AG09309 (cell line): ENCODE data around the gene RAB34.
"Not testable (repeated sequence)": the region's sequence is repeated elsewhere in the genome, so short reads cannot be mapped to it uniquely, and the experiment has no call there.

Source experiments
- DNase-seq: peaks from one replicate; pipeline ENCODE4 v3.0.0-alpha.2; 2010; ENCODE audit warnings: low read depth
- H3K4me3 ChIP-seq: 2 replicates; pipeline ENCODE4 v1.5.1; 2011; ENCODE audit warnings: mild to moderate bottlenecking, low read depth, low read length, moderate library complexity; ENCODE audit not compliant: control insufficient read depth
- CTCF ChIP-seq: IDR thresholded peaks from 2 replicates; pipeline ENCODE4 v1.5.1; 2011; ENCODE audit warnings: mild to moderate bottlenecking, low read depth, low read length, inconsistent platforms; ENCODE audit not compliant: insufficient read depth, control insufficient read depth; ENCODE audit errors: missing control alignments

Gene RAB34

GRCh38 chr17:28741358-28742349, 24.0 kb upstream of the RAB34 start:
- H3K4me3 ChIP-seq: no peak overlapping the region
- TF ChIP-seq CTCF: no peak
- DNase-seq: no peak

- no peak for DNase-seq
- no peak overlapping the region for H3K4me3 ChIP-seq
- no peak for TF ChIP-seq CTCF
These were observed 23.0 kb upstream of the RAB34 start for GRCh38 chr17:28740406-28741357.

GRCh38 chr17:28738680-28739384, 21.2 kb upstream of the RAB34 start:
- H3K4me3 ChIP-seq: no peak overlapping the region
- TF ChIP-seq CTCF: no peak
- DNase-seq: no peak

- no peak for DNase-seq
- no peak overlapping the region for H3K4me3 ChIP-seq
- no peak for TF ChIP-seq CTCF
These were observed 20.4 kb upstream of the RAB34 start for GRCh38 chr17:28737770-28738679.

- no peak for TF ChIP-seq CTCF
- DNase-seq: no peak
- H3K4me3 ChIP-seq: no peak overlapping the region
These were observed 19.6 kb upstream of the RAB34 start for GRCh38 chr17:28737316-28737715.

GRCh38 chr17:28735913-28736769, 18.5 kb upstream of the RAB34 start:
- H3K4me3 ChIP-seq, DNase-seq: not testable (repeated sequence)
